Heart right ventricle (tissue), 16 donors: ENCODE measurements around the gene POLRMT. TPM values are rescaled to one million over a fixed set of nuclear protein-coding genes. Genes with fewer than 3 reads are reported as not detected.
A peak's percentile ranks its signal among the peaks of the same experiment; 100 is the strongest.

Experiments used
- ATAC-seq, 8 donors: fragments of 200-7000 bp; cut with Tn5 transposase; one replicate each; pipeline ENCODE4 v1.9.1; 2020; ENCODE audit warnings: mild to moderate bottlenecking in 8 of 8, moderate library complexity in 8 of 8, moderate number of reproducible peaks in 1 of 8
- DNase-seq, 2 donors: peaks; one replicate each; pipeline ENCODE4 v3.0.0-alpha.2; 2020
- H3K27ac ChIP-seq, 10 donors: fragments of 200-600 bp; sonication (generic) in 2 of 10; one replicate each; pipeline versions ENCODE4 v1.5.0 to v1.8.0; 2020 to 2022; ENCODE audit warnings: mild to moderate bottlenecking in 3 of 10
- H3K27me3 ChIP-seq, 7 donors: fragments of 200-600 bp; one replicate each; pipeline ENCODE4 v1.8.0; 2021 to 2022; ENCODE audit warnings: mild to moderate bottlenecking in 2 of 7
- H3K36me3 ChIP-seq, 9 donors: fragments of 200-600 bp; sonication (generic) in 1 of 9; one replicate each; pipeline versions ENCODE4 v1.5.0 to v1.8.0; 2020 to 2022; ENCODE audit warnings: mild to moderate bottlenecking in 2 of 9
- H3K4me1 ChIP-seq, 9 donors: fragments of 200-600 bp; sonication (generic) in 1 of 9; one replicate each; pipeline versions ENCODE4 v1.5.0 to v1.8.0; 2020 to 2022; ENCODE audit warnings: mild to moderate bottlenecking in 4 of 9
- H3K4me3 ChIP-seq, 10 donors: fragments of 200-600 bp; sonication (generic) in 2 of 10; one replicate each; pipeline versions ENCODE4 v1.5.0 to v1.8.0; 2020 to 2022; ENCODE audit warnings: mild to moderate bottlenecking in 7 of 10, moderate library complexity in 2 of 10
- H3K9me3 ChIP-seq, 11 donors: fragments of 200-600 bp in 10 of 11; sonication (generic) in 2 of 11; one replicate each; pipeline versions ENCODE4 v1.5.0 to v1.8.0; 2013 to 2022; ENCODE audit warnings: mild to moderate bottlenecking in 2 of 11, control low read depth in 1 of 11, moderate library complexity in 1 of 11
- WGBS, 2 donors: extraction: QIAGEN DNeasy Blood & Tissue Kit; methylation state at CpG; one replicate each; pipeline ENCODE4 v1.1.7; 2013; ENCODE audit warnings: inconsistent platforms in 1 of 2; 5-methylcytosine and 5-hydroxymethylcytosine counted together
- intact Hi-C, 10 donors: fragments of 100-400 bp; cut with DNase I; formaldehyde crosslinking; loops; one replicate each; pipeline versions ENCODE4 v1.11.1 to v1.14.2; 2022
- polyA plus RNA-seq, 2 donors: library from polyadenylated mRNA; stranded (reverse); fragments of 200-250 nt; gene quantifications; one replicate each; pipeline ENCODE4 v1.2.3, GENCODE V29; 2013
- total RNA-seq, 10 donors: library from RNA; stranded (reverse); fragmentation: NEBNext Ultra II Directional in 3 of 10; extraction: Animal tissue kit (Norgen Biotek cat#: 25700) in 3 of 10; gene quantifications; one replicate each; pipeline versions ENCODE4 v1.2.1 to v1.2.4, GENCODE V29; 2021 to 2023
- TF ChIP-seq, protein P1 (sequence below), 9 donors: fragments of 200-600 bp; sonication (generic) in 2 of 9; IDR thresholded peaks; one replicate each; pipeline versions ENCODE4 v1.5.0 to v1.8.0; 2021 to 2022; ENCODE audit warnings: antibody characterized with exemption in 9 of 9, mild to moderate bottlenecking in 5 of 9, moderate library complexity in 1 of 9
- donor health status: Arrhythmogenic right ventricular cardiomyopathy.
- donor health status: ischemic (EF 13 %, LVEDD 7.1; RV severe dilation, severe dysfunction).
- donor health status: healthy with polysubstance abuse.
- donor health status: DM: no; HTN: yes; CAD: no.
- donor health status: DM: no; HTN: no; CAD: no.
- donor health status: ischemic (EF 25% LVEDD 6.9; RV normal size, moderate dysfunction).
- donor health status: ischemic (EF 25% LVEDD 5.7; RV mildly dilated, moderate dysfunction).
- donor health status: healthy.
- donor health status: DM: yes; HTN: yes; CAD: no.
- donor health status: Ischemic cardiomyopathy.
- donor health status: ischemic (EF 35%, LVEDD 5.7; RV mildly dilated, moderate dysfunction).
- donor health status: nonischemic (EF 11% LVEDD 7.7; RV severe dilation, severe dysfunction).
- donor health status: DM: yes; HTN: yes; CAD: no.
- donor health status: PGD.
- donor health status: ischemic (EF 29% LVEDD 5.4; RV normal size, mild dysfunction).
- donor health status: nonischemic (EF 23%, LVEDD 6.1; RV moderate dilation, normal function).

The POLRMT gene
- total and polyA plus RNA-seq, 12 donors, result 37.2 to 159 (median 45.3) TPM

- peak in 1 of 8 donors; percentile 5 for ATAC-seq
- intact Hi-C loops, result loop anchor here in 1 of 10 donors (10.0 kb wide), 1 partner anchor 104 kb away; the partner anchor contains the start of gene CDC34
- DNase-seq, result no peak
- Histone ChIP-seq H3K27me3 (peaks cover 0 to 16% (median 0%) of the 10 kb centered on the region in 7 donors), H3K9me3 (no peaks in the 10 kb centered on the region), H3K4me3 (peak overlapping the region in 9 of 10 donors; percentile 27 to 56 (median 47)), H3K4me1 (peaks cover 10 to 21% (median 16%) of the 10 kb centered on the region in 9 donors), H3K27ac (peak overlapping the region in 1 of 10 donors; percentile 31), H3K36me3 (no peaks in the 10 kb centered on the region)
- WGBS, 2 donors, result 57 to 66% methylated on average over 17 of the region's 17 CpGs
- TF ChIP-seq, protein P1, sequence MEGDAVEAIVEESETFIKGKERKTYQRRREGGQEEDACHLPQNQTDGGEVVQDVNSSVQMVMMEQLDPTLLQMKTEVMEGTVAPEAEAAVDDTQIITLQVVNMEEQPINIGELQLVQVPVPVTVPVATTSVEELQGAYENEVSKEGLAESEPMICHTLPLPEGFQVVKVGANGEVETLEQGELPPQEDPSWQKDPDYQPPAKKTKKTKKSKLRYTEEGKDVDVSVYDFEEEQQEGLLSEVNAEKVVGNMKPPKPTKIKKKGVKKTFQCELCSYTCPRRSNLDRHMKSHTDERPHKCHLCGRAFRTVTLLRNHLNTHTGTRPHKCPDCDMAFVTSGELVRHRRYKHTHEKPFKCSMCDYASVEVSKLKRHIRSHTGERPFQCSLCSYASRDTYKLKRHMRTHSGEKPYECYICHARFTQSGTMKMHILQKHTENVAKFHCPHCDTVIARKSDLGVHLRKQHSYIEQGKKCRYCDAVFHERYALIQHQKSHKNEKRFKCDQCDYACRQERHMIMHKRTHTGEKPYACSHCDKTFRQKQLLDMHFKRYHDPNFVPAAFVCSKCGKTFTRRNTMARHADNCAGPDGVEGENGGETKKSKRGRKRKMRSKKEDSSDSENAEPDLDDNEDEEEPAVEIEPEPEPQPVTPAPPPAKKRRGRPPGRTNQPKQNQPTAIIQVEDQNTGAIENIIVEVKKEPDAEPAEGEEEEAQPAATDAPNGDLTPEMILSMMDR (IDR thresholded peaks at IDR 0.05), result no peak
Measured at GRCh38 chr19:638906-639252, 5.5 kb upstream of the POLRMT start.

- Histone ChIP-seq H3K4me3 (no peak overlapping the region), H3K27ac (no peak overlapping the region), H3K4me1 (peaks cover 19 to 41% (median 31%) of the 10 kb centered on the region in 9 donors), H3K36me3 (peaks cover 0 to 14% (median 0%) of the 10 kb centered on the region in 9 donors), H3K27me3 (peaks cover 0 to 14% (median 0%) of the 10 kb centered on the region in 7 donors), H3K9me3 (no peaks in the 10 kb centered on the region)
- 88 to 90% methylated on average over 16 of the region's 16 CpGs for WGBS, 2 donors
- ATAC-seq (no peak), DNase-seq (no peak)
- intact Hi-C loops, result loop anchor here in 2 of 10 donors (5.0 to 10.0 kb wide), 2 partner anchors 100 to 103 kb away; partner anchors contain the start of gene CDC34 (in 2 of the 2)
- TF ChIP-seq, protein P1 (IDR thresholded peaks at IDR 0.05), result no peak
Measured at GRCh38 chr19:634975-635652, 1.8 kb upstream of the POLRMT start.

DNA sequence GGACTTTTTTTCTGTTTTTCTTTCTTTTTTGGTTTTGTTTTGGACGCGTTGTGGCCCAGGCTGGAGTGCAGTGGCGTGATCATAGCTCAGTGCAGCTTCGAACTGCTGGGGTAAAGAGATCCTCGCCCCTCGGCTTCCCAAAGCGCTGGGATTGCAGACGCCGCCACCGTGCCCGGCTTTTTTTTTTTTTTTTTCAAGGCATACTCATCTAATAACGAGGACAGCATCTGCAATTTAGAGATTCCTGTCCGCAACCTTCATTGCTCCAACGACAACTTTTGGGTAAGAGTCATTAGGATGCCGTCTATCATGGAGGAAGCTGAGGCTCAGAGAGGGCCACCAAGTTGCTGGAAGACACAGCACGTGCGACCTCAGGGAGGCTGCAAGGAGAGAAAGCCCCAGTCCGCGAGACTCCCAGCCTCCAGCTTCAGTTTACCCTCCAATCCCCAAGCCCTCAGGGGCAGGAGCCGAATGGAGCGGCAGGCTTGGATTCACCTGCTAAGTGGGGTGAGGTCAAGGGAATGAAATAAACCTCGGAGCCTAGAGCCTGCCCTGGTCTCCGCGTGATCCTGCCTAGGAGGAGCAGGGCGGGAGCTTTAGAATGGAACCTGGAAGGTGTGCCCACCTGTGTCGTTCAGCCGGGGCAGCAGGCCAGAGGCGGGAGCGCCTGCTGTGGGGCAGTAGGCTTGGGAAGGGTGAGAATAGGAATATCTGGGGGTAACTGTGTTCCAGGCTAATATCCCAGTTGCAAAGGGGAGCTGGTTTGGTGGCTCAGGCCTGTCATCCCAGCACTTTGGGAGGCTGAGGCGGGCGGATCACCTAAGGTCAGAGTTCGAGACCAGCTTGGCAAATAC, 676 bp upstream of the POLRMT start:
- ATAC-seq (peak in 4 of 8 donors; percentile 1 to 10 (median 1)), DNase-seq (no peak)
- H3K4me3 ChIP-seq, result peak overlapping the region; percentile 37 to 98 (median 90)
- H3K27ac ChIP-seq, result peak overlapping the region in 8 of 10 donors; percentile 29 to 85 (median 66)
- H3K27me3 ChIP-seq, result peaks cover 0 to 9% (median 0%) of the 10 kb centered on the region in 7 donors
- TF ChIP-seq, protein P1 (IDR thresholded peaks at IDR 0.05), result no peak
- WGBS, 2 donors, result 26 to 29% methylated on average over 32 of the region's 32 CpGs
- no peaks in the 10 kb centered on the region for H3K9me3 ChIP-seq
- H3K4me1 ChIP-seq, result peaks cover 16 to 42% (median 27%) of the 10 kb centered on the region in 9 donors
- H3K36me3 ChIP-seq, result peaks cover 0 to 22% (median 0%) of the 10 kb centered on the region in 9 donors
- intact Hi-C loops, result loop anchor here in 2 of 10 donors (2.0 to 10.0 kb wide), 3 partner anchors 25 to 102 kb away; partner anchors contain the start of gene CDC34 (in 2 of the 2)

DNA sequence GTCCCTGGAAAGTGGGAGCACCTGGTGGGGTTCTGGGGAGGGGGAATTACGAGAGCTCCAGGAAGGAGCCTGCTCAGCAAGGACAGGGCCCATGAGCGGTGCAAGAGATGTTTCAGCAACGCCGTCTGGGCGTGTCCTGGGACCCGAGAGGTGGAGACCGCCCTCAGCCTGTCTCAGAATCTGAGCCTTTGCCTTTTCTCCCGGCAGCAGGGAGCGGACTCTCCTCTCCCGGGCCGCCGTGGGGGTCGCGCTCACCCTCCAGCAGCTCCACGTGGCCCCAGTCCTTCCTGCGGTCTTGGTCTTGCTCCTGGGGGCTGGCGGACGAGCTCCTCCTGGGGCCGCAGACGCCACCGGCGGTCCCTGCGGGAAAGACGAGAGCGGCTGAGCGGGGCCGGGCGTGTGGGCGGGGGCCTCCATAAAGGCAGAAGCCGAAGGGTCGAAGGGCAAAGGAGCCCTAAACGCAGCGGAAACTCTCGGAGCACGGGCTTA, 714 bp downstream of the POLRMT start:
- Histone ChIP-seq H3K36me3 (peaks cover 0 to 35% (median 0%) of the 10 kb centered on the region in 9 donors), H3K27ac (peak overlapping the region in 9 of 10 donors; percentile 75 to 89 (median 83)), H3K27me3 (no peaks in the 10 kb centered on the region), H3K9me3 (no peaks in the 10 kb centered on the region), H3K4me1 (peaks cover 15 to 34% (median 21%) of the 10 kb centered on the region in 9 donors), H3K4me3 (peak overlapping the region; percentile 82 to 99 (median 92))
- no peak for DNase-seq
- TF ChIP-seq, protein P1 (IDR thresholded peaks at IDR 0.05), result no peak
- WGBS, 2 donors, result 2 to 4% methylated on average over 35 of the region's 35 CpGs
- ATAC-seq, result peak in 7 of 8 donors; percentile 3 to 26 (median 7)
- intact Hi-C loops, result loop anchor here in 2 of 10 donors (2.0 to 10.0 kb wide), 3 partner anchors 24 to 100 kb away; partner anchors contain the start of gene CDC34 (in 2 of the 2)
